ENCODE measurements around the gene LY6G6C.

GRCh38 chr6:31669676-31670075, 51.9 kb downstream of the LY6G6C start, which contains the start of gene LY6G5B:
- TF ChIP-seq YY1 (IDR thresholded peaks at IDR 0.05; ENCODE audit: insufficient read depth, insufficient read length) (no peak), ZNF274 (IDR thresholded peaks at IDR 0.05; ENCODE audit: low read depth, low read length) (no peak), SUZ12 (IDR thresholded peaks at IDR 0.05; ENCODE audit: extremely low read depth, insufficient read depth, insufficient read length) (no peak)
